Putamen (tissue), 1 donor: ENCODE data around the gene SAPCD2.

ENCODE experiments used
- DNase-seq: peaks from one replicate; pipeline ENCODE4 v3.0.0-alpha.2; 2016; ENCODE audit warnings: low spot score

The SAPCD2 gene

DNA sequence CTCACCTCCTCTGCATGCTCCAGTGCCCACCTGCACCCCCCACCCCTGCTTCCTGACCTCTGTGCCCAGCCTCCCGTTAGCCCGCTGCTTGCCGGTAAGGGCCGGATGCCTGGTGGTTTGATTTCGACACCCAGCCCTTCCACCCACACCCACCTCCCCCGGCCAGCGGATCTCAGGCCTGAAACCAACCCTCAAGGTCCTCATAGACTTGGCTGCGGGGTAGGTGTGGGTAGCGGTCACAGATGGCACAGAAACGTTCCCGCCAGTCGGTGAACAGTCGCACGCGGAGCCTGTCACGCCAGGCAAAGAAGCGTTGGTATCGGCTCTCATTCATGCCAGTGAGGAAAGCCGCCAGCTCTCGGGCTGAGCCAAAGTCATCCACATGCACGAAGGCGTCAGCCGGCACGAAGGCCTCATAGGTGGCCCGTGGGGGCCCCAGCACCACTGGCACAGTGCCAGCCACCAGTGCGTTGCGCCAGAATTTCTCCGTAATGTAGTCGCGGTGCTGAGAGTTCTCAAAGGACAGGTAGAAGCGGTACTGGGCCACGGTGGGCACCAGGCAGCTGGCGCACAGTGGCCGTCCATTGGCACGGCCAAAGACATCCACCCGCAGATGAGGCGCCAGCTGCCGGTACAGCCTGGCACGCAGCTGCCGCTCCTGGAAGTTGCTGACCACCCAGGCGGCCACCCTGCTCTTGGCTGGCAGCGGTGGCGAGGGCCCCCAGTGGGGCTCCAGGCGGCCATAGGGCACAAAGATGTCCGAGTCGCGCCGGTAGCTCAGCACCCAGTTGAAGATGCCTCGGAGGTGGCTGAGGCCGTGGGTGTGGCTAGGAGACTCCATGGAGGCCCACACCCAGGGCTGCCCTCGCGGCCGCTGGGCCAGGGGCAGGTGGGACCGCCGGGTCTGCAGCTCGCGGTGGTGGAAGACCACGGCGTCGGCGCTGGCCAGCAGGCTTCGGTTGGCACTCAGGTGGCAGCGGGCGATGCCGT lies 39.5 kb downstream of the SAPCD2 start:
- no peak for DNase-seq

DNA sequence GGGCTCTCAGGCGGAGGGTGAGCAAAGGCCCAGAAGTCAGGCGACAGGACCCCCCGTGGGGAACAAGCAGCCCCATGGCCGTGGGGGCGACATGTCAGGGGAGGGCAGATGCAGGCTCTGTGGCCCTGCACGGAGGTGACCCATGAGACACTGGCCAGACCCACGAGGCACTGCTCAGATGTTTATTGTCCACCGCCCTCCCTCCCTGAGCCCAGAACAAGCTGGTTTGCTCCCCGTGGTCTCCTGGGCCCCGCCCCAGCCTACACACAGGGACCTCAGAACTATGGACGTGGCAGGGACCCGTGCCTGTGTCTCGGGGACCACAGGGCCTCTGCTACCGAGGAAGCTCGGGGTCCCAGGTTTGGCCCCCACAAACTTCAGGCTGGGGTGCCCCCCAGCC lies 40.4 kb downstream of the SAPCD2 start:
- no peak for DNase-seq

DNA sequence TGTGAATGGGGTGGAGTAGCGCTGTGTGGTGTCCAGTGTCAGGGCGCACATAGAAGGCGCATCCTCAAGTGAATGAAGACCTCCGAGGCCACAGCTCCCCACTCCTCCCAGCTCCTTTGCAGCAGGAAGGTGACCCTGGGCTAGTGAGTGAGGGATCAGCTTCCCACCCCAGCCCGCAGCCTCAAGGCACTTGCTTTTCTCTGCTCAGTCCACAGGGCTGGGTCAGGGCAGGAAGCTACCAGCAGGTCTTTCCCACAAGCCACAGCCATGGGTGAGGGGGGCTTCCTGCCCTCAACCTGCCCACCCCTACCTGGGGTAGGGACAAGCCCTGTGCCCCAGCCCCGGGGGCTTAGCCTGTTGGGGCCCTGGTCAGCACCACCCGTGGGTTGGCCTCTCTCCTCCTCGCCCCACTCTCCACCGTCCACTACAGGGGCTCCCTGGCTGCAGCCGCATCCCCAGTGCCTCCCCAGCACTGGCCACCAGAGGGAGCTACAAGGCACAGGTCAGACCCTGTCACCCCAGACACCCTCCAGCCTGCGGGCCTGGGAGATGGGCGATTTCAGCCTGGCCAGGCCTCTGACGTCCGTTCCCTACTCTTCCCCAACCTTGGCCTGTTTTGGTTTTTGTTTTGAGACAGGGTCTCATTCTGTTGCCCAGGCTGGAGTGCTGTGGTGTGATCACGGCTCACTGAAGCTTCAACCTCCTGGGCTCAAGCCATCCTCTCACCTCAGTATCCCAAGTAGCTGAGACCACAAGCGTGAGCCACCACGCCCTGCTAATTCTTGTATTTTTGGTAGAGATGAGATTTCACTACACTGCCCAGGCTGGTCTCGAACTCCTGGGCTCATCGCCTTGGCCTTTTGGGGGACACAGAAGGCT lies 41.1 kb downstream of the SAPCD2 start:
- peak; percentile 72 for DNase-seq

DNA sequence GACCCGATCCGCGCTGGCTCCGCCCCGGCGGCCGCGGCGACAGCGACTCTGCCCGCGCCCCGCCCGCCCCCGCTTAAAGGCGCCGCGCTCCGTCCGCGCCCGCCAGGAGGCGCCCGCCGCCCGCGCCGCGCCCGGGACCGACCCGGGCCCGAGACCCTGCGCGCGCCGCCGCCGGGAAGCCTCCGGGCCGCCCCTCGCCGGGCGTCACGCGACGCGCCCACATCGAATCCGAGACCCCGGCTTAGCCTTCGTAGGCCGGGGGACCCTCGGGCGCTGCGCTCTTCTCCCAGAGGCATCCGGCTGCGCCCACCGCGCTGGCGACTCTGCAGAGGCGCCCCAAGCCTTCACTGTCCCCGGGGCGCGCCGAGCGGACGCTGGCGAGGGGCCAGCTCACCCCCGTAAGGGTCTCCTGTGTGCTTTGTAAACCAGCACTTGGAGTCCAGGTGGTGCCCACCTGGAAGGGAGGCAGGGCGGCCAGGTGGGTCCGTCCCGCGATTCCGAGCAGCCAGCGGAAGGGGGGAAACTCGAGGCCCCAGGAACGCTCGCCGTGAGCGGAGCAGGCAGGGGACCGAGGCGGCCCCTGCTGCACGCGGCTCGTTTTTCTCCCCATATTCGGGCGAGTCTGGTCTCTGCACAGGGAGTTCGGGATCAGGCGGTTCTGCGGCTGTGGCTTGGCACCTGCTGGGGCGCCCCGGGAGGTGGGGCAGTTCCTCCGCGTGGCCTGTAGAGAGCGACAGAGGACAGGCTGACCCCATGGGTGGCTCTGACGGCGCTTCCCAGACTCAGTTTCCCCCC lies 41.9 kb downstream of the SAPCD2 start:
- DNase-seq, result peak; percentile 82

DNA sequence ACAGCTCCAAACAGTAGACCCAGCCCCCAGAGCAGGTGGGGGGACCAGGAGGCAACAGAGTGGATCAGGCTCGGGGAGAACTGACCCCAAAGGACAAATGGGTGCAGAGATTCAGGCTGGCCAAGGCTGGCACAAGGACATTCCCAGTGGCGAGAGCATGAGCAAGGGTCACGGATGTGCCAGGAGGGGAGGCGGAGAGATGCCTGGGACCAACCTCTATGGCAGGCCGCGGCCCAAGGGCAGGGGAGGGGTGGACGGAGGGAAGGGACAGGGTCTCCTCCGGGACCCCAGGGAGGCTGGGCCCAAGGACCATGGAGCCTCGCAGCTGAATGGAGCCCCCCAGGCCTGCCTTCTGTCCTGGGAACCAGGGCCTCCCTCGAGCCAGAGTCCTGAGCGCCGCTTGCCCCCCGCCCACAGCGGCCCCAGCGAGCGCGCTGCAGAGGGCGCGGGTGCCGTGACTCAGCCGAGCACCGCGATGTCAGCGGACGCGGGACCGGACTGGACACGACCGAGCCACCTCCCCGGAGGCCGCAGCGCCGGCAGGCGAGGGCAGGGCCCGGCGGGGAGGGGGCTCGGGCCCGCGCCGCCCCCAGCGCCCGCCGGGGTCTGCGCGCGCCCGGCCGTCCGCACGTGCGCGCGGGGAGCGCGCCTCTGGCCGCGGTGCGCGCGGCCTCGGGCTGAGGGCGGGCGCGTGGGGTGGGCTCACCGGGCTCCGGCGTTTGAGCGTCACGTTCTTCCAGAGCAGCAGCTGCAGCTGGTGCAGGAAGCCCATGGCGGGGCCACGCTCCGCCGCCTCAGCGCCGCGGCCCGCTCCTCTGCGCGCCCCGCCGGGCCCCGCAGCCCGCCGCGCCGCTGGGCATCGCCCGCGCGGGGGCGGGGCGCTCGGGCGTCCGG lies 42.7 kb downstream of the SAPCD2 start, which contains the start of gene ABCA2:
Gene ABCA2, minus strand, starts transcription at position 869 of the 894 bp plus-strand sequence. Its CDS starts 97 bp downstream, at position 772.
- no peak for DNase-seq

DNA sequence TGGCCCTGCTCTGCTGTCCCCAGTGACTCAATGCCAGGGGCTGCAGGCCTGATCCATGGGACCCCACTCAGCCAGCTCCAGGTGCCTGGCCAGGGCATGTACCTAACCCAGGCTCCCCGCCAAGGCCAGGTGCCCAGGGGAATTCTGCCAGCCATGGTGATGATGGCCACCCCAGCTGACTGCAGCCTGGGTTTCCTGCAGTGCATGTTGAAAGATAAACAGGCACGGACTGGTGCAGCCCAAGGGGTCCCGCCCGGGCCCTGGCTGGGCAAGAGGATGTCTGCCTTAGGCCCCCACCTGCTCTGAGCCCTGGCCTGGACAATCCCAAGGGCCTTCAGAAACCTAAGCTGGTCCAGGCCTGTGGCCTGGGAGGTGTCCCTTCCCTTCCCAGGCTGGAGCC lies 43.5 kb downstream of the SAPCD2 start:
- DNase-seq, result no peak

DNA sequence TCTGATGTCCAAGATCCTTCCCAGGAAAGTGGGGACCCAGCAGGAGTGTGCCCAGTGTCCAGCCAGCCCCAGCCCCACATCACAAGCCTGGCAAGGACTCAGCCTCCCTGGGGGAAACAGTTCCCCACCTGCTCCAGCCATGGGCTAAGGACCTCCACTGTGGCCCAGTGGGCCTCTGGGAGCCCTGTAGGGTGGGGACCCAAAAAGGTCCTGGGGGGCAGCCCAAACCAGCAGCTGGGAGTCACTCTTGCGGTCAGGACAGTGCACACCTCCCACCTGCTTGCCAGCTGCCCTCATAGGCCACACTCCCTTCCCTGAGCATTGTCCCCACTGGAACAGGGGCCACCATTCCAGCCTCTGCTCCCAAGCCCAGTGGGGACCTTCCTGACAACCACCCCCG lies 44.0 kb downstream of the SAPCD2 start:
- DNase-seq, result no peak

DNA sequence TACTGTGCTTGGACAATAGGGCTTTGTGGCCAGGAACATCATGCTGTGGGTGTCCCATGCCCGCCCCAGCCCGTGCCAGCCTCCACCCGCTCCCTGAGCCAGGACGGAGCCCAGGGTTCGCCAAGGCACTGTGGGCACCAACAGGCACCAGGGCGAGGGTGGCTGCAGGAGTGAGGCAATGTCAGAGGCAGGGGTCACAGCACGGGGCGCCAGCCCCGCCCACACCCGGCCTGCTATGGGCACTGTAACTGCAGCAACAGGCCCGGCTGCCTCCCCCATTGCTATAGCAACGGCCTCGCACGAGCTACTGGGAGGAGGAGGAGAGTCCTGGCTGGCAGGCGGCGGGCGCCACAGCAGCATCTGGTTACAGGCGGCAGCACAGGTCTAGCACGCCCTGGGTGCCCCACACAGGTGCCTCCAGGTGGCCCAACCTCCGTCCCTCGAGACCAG lies 44.8 kb downstream of the SAPCD2 start:
- DNase-seq, result peak; percentile 99

DNA sequence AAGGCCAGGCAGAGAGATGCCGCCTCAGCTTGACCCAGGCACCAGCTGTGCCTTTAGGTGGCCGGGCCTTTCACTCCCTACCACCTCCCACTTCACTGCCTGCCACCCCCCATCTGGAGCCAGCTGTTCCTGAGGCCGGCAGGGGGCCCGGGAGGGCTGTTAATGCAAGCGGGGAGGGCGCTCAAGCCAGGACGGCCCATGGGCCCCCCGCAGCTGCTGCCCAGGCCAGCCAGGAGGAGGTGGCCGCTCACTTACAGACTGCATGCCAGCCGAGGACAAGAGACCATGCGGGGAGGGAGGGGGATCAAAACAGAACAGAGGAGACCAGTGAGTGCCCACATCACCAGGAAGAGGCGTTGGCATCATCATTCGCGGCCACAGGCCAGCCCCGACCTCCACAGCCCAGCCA lies 46.8 kb downstream of the SAPCD2 start:
- peak; percentile 74 for DNase-seq

DNA sequence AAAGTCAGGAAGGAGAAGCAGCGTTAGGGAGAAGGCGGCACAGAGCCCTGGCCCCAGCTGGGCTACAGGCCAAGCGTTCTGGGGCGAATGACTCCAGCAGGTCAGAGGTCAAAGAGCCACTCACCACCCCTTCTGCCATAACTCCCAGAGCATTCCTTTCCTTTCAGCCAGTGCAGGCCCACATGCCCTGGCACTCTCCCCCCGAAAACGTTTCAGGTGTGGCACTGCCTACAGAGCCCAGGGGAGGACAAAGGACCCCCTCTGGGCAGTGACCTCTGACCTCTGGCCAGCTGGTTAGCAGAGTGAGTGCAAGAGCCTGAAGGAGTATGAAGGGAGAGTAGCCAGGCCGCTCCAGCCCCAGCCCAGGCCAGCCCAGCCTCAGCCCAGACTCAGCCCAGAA lies 47.2 kb downstream of the SAPCD2 start:
- DNase-seq, result peak; percentile 51

DNA sequence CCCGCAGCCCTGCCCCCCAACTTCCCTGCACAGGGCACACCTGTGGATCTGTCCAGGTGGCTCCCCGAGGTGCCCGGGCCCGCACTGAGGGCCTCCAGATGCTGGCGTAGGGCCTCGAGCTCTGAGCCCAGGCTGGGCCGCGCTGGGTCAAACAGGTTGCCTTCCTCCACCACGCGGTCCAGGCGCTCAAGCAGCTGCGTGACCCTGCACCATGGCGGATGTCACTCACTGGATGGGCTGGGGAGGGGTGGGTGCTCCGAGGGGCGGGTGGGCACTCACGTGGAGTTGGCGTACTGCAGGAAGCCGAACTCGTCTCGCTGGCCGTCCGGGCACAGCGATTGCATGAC lies 47.7 kb downstream of the SAPCD2 start:
- no peak for DNase-seq

DNA sequence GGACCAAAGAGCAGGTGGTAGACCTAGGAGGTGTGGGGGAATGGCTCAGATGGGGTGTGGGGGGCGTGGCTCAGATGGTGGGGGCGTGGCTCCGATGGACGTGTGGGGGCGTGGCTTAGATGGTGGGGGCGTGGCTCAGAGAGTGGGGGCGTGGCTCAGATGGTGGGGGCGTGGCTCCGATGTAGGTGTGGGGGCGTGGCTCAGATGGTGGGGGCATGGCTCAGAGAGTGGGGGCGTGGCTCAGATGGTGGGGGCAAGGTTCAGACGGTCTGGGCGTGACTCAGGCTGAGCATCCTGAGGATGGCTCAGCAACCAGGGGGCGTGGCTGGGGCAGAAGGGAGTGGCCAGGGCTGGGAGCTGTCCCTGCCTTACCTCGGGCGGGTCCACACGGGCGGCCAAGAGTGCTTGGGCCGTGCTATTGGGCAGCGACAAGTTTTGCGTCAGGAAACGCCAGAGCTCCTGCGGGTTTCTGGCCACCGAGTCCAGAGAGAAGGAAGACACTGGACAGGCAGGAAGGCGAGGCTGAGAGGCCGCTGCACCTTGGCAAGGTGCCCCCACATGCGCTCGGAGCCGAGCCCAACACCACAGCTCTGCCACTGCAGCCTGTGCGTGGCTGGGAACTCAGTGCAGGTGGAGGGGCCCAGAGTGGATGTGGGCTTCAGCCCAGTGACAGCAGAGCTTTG lies 48.2 kb downstream of the SAPCD2 start:
- peak; percentile 94 for DNase-seq

DNA sequence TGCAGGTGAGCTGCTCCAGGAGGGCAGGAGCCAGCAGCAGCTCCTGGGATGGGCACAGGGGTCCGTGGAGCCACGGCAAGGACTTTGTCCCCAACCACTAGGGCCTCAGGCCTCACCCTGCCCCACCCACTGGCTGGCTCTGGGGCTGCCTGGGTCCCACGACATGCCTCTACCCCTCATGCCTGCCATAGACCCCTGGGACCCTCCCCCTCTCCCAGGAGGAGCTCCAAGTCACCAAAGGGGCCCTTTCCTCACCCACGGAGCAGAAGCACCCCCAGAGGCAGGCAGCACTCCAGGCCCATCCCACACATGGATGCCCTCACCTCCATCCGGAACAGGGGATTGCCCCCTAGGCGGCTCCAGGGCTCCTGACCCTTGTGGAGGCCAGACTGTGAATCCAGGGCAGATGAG lies 48.8 kb downstream of the SAPCD2 start:
- DNase-seq, result no peak

DNA sequence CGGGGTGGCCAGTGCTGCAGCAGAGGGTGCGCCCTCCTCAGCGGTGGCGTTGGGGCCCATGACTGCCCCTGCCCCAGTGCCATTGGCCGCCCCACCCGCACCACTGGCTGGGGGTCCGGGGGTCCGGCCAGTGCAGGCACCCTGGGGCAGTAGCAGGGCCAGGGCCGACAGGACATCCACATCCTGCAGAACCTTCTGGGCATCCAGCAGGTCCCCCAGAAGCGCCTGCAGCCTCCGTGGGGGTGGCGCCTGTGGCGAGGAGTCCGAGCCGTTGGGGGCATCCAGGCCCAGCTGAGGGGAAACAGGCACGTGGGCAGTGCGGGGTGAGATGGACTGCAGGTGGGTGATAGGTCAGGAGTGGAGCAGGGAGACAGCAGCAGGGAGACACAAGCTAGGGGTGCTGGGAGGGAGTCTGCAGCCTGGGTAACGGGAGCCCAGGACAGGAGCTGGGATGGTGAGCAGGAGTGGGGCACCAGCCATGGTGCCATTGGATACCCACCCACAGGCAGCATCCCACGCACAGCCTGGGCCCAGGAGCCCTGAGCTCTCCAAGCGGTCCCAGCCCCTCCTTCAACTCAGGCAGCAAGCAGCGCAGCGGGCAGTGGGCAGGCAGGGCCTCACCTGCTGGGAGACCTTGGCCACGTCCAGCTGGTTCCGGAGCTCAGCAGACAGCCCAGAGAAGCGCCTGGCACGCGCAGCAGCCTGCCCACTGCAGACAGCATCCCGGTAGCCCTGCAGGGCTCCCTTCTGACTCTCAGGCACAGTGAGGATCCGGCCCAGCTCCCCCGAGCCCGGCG lies 49.4 kb downstream of the SAPCD2 start:
- DNase-seq, result no peak

DNA sequence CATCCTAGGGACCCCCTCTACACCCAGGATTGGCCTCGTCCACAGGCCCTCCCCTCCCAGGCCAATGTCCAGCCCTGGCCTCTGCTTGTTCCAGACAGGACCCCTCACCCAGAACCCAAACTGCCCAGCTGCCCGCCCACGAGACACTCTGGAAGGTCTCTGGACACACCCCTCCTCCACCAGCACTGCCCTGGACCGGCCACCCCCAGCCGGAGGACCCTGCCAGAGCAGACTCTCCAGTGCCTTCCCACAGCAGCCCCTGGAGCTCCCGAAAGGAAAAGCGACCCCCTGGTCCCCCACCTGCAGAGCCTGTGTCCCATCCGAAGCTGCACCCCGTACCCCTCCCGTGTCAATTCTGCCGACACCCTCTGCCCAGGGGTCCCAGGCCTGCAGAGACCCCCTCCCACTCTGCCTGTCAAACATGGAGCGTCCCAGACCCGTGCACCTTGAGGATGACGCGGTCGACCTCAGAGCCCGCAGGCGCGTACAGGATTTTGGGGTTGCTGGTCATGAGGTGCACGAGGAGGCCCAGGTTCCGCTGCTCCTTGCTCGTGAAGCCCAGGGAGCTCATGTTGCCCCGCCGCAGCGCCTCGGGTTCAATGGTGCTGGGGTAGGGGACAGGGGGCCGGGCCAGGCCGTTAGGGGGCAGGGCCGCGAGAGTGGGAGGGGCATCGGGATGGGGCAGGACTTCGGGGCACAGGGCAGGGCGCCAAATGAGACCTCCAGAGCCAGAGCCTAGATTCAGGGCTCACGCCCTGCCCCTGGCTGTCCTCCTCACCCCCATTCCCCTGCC lies 50.3 kb downstream of the SAPCD2 start:
- no peak for DNase-seq

DNA sequence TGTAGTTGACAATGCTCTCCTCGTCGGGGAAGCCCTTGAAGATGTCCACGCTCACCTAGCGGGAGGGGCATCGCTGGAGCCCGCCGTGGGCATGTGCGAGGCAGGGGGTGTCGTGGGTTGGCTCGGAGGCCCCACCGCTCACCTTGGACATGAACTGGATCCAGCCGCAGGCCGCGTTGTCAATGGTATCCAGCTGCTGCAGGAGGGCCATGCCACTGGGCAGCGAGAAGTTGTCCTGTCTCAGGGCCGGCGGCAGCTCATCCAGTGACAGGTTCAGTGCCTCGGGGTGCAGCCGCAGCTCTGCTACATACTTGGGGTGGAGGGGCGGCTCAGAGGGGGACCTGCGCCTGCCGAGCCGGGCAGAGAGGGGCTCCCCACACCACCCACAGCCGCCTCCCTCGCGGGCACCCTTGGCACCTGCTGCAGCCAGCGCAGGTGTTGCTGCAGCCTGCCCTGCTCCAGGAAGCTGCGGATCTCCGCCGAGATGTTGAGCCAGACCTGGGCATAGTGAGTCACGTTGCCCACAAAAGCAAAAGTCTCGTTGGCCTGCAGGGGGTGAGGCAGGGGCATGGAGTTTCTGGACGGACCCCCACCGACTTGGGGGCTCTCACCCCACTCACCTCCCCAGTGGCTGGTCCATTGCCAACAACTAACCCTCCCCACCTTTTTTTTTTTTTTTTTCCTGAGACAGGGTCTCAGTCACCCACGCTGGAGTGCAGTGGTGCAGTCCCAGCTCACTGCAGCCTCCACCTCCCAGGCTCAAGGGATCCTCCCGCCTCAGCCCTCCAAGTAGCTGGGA lies 51.4 kb downstream of the SAPCD2 start:
- no peak for DNase-seq

DNA sequence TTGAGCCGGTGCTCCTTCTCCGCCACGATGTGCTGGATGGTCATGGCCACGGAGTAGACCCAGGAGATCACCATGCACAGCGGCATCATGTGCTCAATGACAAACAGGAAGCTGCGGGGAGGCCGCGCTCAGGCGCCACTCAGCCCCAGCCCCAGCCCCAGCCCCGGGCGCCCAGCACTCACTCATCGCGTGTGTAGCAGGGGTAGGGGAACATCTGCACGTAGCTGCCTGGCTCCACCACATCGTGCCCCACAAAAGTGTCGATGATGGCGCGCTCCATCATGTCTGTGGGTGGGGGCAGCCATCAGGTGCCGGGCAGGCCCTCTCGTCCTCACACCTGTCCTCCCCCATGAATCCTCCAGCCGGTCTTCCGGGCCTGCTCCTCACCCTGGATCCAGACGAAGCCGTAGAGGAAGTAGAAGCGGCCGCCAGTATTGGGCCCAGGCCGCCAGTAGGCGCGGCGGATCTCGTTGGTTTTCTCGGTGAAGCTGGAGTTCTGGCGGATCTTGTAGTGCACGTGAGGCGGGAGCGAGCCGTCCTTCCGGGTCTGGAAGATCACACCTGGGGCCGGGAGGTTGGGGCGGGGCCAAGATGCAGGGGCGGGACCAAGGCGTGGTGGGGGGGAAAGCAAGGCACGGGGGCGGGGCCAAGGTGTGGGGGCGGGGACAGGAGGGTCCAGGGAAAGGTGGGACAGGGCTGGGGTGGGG lies 52.4 kb downstream of the SAPCD2 start:
- DNase-seq, result no peak
